NCI-H2081 (cell line): ENCODE data around the gene NEGR1.
"Not testable (repeated sequence)": the region's sequence is repeated elsewhere in the genome, so short reads cannot be mapped to it uniquely, and the experiment has no call there.

Experiments used
- DNase-seq, 2 experiments: peaks; one replicate each; lab custom pipeline; 2025; lab: John Stamatoyannopoulos, UW

NEGR1 gene

GRCh38 chr1:72282271-72283021 lies at the start of gene NEGR1:
NEGR1 (minus strand) TSS chr1:72282539.
- peak; percentile 91 to 93 for DNase-seq

- no peak for DNase-seq
Measured at GRCh38 chr1:72326494-72326893, 44.2 kb upstream of the NEGR1 start.

- DNase-seq = no peak
Measured at GRCh38 chr1:72324451-72324850, 42.1 kb upstream of the NEGR1 start.

GRCh38 chr1:72322910-72323309 lies 40.6 kb upstream of the NEGR1 start:
- DNase-seq = no peak

GRCh38 chr1:72296501-72296900 lies 14.2 kb upstream of the NEGR1 start:
- no peak for DNase-seq

- DNase-seq = no peak
Measured at GRCh38 chr1:72288886-72289285, 6.5 kb upstream of the NEGR1 start.

- DNase-seq = no peak
Measured at GRCh38 chr1:72286401-72286800, 4.1 kb upstream of the NEGR1 start.

- peak in 1 of 2 experiments; percentile 5 for DNase-seq
Measured at GRCh38 chr1:72285074-72285425, 2.7 kb upstream of the NEGR1 start.

- peak; percentile 58 to 87 for DNase-seq
Measured at GRCh38 chr1:72284348-72285073, 2.2 kb upstream of the NEGR1 start.

GRCh38 chr1:72284084-72284347 lies 1.7 kb upstream of the NEGR1 start:
- peak; percentile 58 to 74 for DNase-seq

GRCh38 chr1:72283307-72284083 lies 1.2 kb upstream of the NEGR1 start:
- peak; percentile 73 to 88 for DNase-seq

GRCh38 chr1:72283022-72283306 lies 625 bp upstream of the NEGR1 start:
- DNase-seq = peak in 1 of 2 experiments; percentile 69

GRCh38 chr1:72281637-72282270 lies 585 bp downstream of the NEGR1 start:
- DNase-seq = peak; percentile 34 to 58

- DNase-seq = no peak
Measured at GRCh38 chr1:72281144-72281543, 1.2 kb downstream of the NEGR1 start.

GRCh38 chr1:72280711-72281110 lies 1.6 kb downstream of the NEGR1 start:
- peak; percentile 30 to 45 for DNase-seq

GRCh38 chr1:72280131-72280530 lies 2.2 kb downstream of the NEGR1 start:
- peak in 1 of 2 experiments; percentile 9 for DNase-seq

- DNase-seq = peak in 1 of 2 experiments; percentile 20
Measured at GRCh38 chr1:72278461-72278860, 3.9 kb downstream of the NEGR1 start.

GRCh38 chr1:72271555-72272085 lies 10.7 kb downstream of the NEGR1 start:
- DNase-seq = no peak

GRCh38 chr1:72262735-72263134 lies 19.6 kb downstream of the NEGR1 start:
- DNase-seq = no peak

GRCh38 chr1:72253132-72253531 lies 29.2 kb downstream of the NEGR1 start:
- DNase-seq = no peak

GRCh38 chr1:72241397-72241796 lies 40.9 kb downstream of the NEGR1 start:
- DNase-seq = no peak

- DNase-seq = not testable (repeated sequence)
Measured at GRCh38 chr1:72235931-72236330, 46.4 kb downstream of the NEGR1 start.
